Nephron (organoid): ENCODE measurements around the gene DNMT3B.

Experiments used
- H3K27ac Mint-ChIP-seq, 3 experiments: 2 replicates each; pipeline ENCODE4 v1.8.0; 2020; ENCODE audit warnings: mixed read lengths in 3 of 3, mild to moderate bottlenecking in 2 of 3, moderate library complexity in 1 of 3
- H3K27me3 Mint-ChIP-seq: 2 replicates; pipeline ENCODE4 v1.8.0; 2021; ENCODE audit warnings: low read depth, mild to moderate bottlenecking, moderate library complexity, mixed read lengths
- H3K36me3 Mint-ChIP-seq: 2 replicates; pipeline ENCODE4 v1.8.0; 2020; ENCODE audit warnings: low read depth, mixed read lengths
- H3K4me1 Mint-ChIP-seq: 2 replicates; pipeline ENCODE4 v1.8.0; 2020; ENCODE audit warnings: mixed read lengths
- H3K4me3 Mint-ChIP-seq, 3 experiments: 2 replicates each; pipeline ENCODE4 v1.8.0; 2020; ENCODE audit warnings: mild to moderate bottlenecking in 3 of 3, mixed read lengths in 3 of 3, moderate library complexity in 2 of 3
- H3K9me3 Mint-ChIP-seq: 2 replicates; pipeline ENCODE4 v1.8.0; 2020; ENCODE audit warnings: mixed read lengths
- CTCF ChIP-seq, 3 experiments: fragments of 200-600 bp; sonication (generic); IDR thresholded peaks; one replicate each; pipeline ENCODE4 v1.5.0; 2021; ENCODE audit warnings: antibody characterized with exemption in 3 of 3; ENCODE audit not compliant: unreplicated experiment in 3 of 3

Gene DNMT3B

GRCh38 chr20:32786059-32786760 lies 24.0 kb downstream of the DNMT3B start:
- TF ChIP-seq CTCF (IDR thresholded peaks at IDR 0.05; ENCODE audit: unreplicated experiment in 3 of 3), result no peak
- H3K9me3 Mint-ChIP-seq, result no peaks in the 10 kb centered on the region
- no peak overlapping the region for H3K4me3 Mint-ChIP-seq
- peaks cover 10% of the 10 kb centered on the region for H3K4me1 Mint-ChIP-seq
- peaks cover 36% of the 10 kb centered on the region for H3K36me3 Mint-ChIP-seq
- no peaks in the 10 kb centered on the region for H3K27me3 Mint-ChIP-seq
- H3K27ac Mint-ChIP-seq, result no peak overlapping the region

- H3K4me3 Mint-ChIP-seq, result no peak overlapping the region
- peaks cover 19% of the 10 kb centered on the region for H3K4me1 Mint-ChIP-seq
- H3K9me3 Mint-ChIP-seq, result no peaks in the 10 kb centered on the region
- no peaks in the 10 kb centered on the region for H3K27me3 Mint-ChIP-seq
- H3K36me3 Mint-ChIP-seq, result peaks cover 30% of the 10 kb centered on the region
- no peak for TF ChIP-seq CTCF (IDR thresholded peaks at IDR 0.05; ENCODE audit: unreplicated experiment in 3 of 3)
- H3K27ac Mint-ChIP-seq, result no peak overlapping the region
Observed at GRCh38 chr20:32787168-32787567, 25.0 kb downstream of the DNMT3B start.

GRCh38 chr20:32789896-32790750 lies 27.9 kb downstream of the DNMT3B start:
- peak overlapping the region; percentile 4 to 69 (median 17) for H3K27ac Mint-ChIP-seq
- TF ChIP-seq CTCF (IDR thresholded peaks at IDR 0.05; ENCODE audit: unreplicated experiment in 3 of 3), result peak; percentile 97 to 99 (median 99)
- peak overlapping the region in 1 of 3 experiments; percentile 17 for H3K4me3 Mint-ChIP-seq
- no peaks in the 10 kb centered on the region for H3K9me3 Mint-ChIP-seq
- H3K4me1 Mint-ChIP-seq, result peaks cover 36% of the 10 kb centered on the region
- peaks cover 19% of the 10 kb centered on the region for H3K36me3 Mint-ChIP-seq
- no peaks in the 10 kb centered on the region for H3K27me3 Mint-ChIP-seq

GRCh38 chr20:32790751-32791057 lies 28.5 kb downstream of the DNMT3B start:
- H3K9me3 Mint-ChIP-seq, result no peaks in the 10 kb centered on the region
- H3K36me3 Mint-ChIP-seq, result peaks cover 15% of the 10 kb centered on the region
- H3K4me1 Mint-ChIP-seq, result peaks cover 42% of the 10 kb centered on the region
- H3K4me3 Mint-ChIP-seq, result no peak overlapping the region
- no peak for TF ChIP-seq CTCF (IDR thresholded peaks at IDR 0.05; ENCODE audit: unreplicated experiment in 3 of 3)
- no peak overlapping the region for H3K27ac Mint-ChIP-seq
- H3K27me3 Mint-ChIP-seq, result no peaks in the 10 kb centered on the region

DNA sequence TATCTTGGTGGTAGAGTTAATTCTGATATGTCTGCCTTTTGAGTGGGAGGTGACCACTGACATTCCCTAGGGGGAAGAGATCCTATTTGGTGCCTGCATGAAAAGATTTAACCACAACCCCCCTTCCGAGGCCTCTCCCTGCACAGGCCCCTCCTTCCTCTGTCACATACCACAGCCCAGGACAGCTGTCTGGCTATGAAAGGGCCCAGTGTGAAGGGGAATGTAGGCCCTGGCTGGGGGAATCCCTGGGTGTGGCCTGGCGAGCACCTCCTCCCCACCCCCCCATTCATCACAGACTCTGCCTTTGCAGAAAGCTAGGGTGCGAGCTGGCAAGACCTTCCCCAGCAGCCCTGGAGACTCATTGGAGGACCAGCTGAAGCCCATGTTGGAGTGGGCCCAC lies 30.1 kb downstream of the DNMT3B start:
- Mint-ChIP-seq H3K4me1 (peaks cover 53% of the 10 kb centered on the region), H3K27ac (peak overlapping the region; percentile 76 to 92 (median 89)), H3K9me3 (no peaks in the 10 kb centered on the region), H3K4me3 (peak overlapping the region in 2 of 3 experiments; percentile 2 to 17), H3K36me3 (peaks cover 5% of the 10 kb centered on the region), H3K27me3 (no peaks in the 10 kb centered on the region)
- TF ChIP-seq CTCF (IDR thresholded peaks at IDR 0.05; ENCODE audit: unreplicated experiment in 3 of 3), result no peak
